ENCODE results near the gene CAVIN1.

The CAVIN1 gene

GRCh38 chr17:42459256-42459800, 36.3 kb upstream of the CAVIN1 start (continued):
- TF ChIP-seq PRDM10 (tag by site-specific recombination; IDR thresholded peaks at IDR 0.05): peak; percentile 55; the same call in 1 of the 2 replicates
- no peak for TF ChIP-seq ZFP37 (tag by site-specific recombination; IDR thresholded peaks at IDR 0.05)
- no peak for TF ChIP-seq INSM2 (tag by site-specific recombination; IDR thresholded peaks at IDR 0.05)
- peak; percentile 63 for TF ChIP-seq ZBTB17 (tag by site-specific recombination; IDR thresholded peaks at IDR 0.05)
- no peak for TF ChIP-seq TCF7L2 (IDR thresholded peaks at IDR 0.05; ENCODE audit: borderline replicate concordance, low read depth, low read length)
- no peak for TF ChIP-seq ZIC2 (tag by site-specific recombination; IDR thresholded peaks at IDR 0.05)
- no peak for TF ChIP-seq ZNF610 (tag by site-specific recombination; IDR thresholded peaks at IDR 0.05; ENCODE audit: borderline replicate concordance)
- TF ChIP-seq ZNF423 (tag by site-specific recombination; IDR thresholded peaks at IDR 0.05): no peak
- no peak for TF ChIP-seq PRDM6 (tag by site-specific recombination; IDR thresholded peaks at IDR 0.05)
- no peak for TF ChIP-seq KLF1 (tag by site-specific recombination; IDR thresholded peaks at IDR 0.05)
- no peak for TF ChIP-seq ZNF843 (tag by site-specific recombination; IDR thresholded peaks at IDR 0.05)
- TF ChIP-seq ZNF558 (tag by site-specific recombination; IDR thresholded peaks at IDR 0.05): no peak
- no peak for TF ChIP-seq ZSCAN30 (tag by site-specific recombination; IDR thresholded peaks at IDR 0.05)
- no peak for TF ChIP-seq ZSCAN18 (tag by site-specific recombination; IDR thresholded peaks at IDR 0.05)
- TF ChIP-seq SP3 (tag by site-specific recombination; IDR thresholded peaks at IDR 0.05): no peak
- TF ChIP-seq YY1 (tag by site-specific recombination; IDR thresholded peaks at IDR 0.05): no peak
- no peak for TF ChIP-seq KLF9 (tag by site-specific recombination; IDR thresholded peaks at IDR 0.05; ENCODE audit: low read depth)
- TF ChIP-seq ZNF530 (tag by site-specific recombination; IDR thresholded peaks at IDR 0.05; ENCODE audit: low read depth): no peak
- no peak for TF ChIP-seq ZNF701 (tag by site-specific recombination; IDR thresholded peaks at IDR 0.05)
- TF ChIP-seq ZNF184 (tag by site-specific recombination; IDR thresholded peaks at IDR 0.05): no peak
- no peak for TF ChIP-seq ZNF555 (tag by site-specific recombination; conservative IDR thresholded peaks at IDR 0.05)
- no peak for TF ChIP-seq ZBTB44 (tag by site-specific recombination; IDR thresholded peaks at IDR 0.05)
- TF ChIP-seq ZNF175 (tag by site-specific recombination; IDR thresholded peaks at IDR 0.05): no peak
- TF ChIP-seq ZBTB1 (tag by site-specific recombination; IDR thresholded peaks at IDR 0.05): no peak
- no peak for TF ChIP-seq ZNF791 (tag by site-specific recombination; IDR thresholded peaks at IDR 0.05)
- 0 out of 2 replicates have a peak, but pooled peaks have one; percentile 50 for TF ChIP-seq IKZF3 (tag by site-specific recombination; IDR thresholded peaks at IDR 0.05)
- 0 out of 2 replicates have a peak, but pooled peaks have one; percentile 17 for TF ChIP-seq ZFHX2 (tag by site-specific recombination; conservative IDR thresholded peaks at IDR 0.05)
- no peak for TF ChIP-seq ZNF792 (tag by site-specific recombination; IDR thresholded peaks at IDR 0.05)
- no peak for TF ChIP-seq ZBTB21 (tag by site-specific recombination; IDR thresholded peaks at IDR 0.05)
- TF ChIP-seq ZNF18 (tag by site-specific recombination; IDR thresholded peaks at IDR 0.05): no peak
- no peak for TF ChIP-seq ZNF621 (tag by site-specific recombination; IDR thresholded peaks at IDR 0.05)

All from HEK293 (cell line).